HepG2 (cell line): ENCODE data around the gene ESYT1. TPM values are rescaled to one million over a fixed set of nuclear protein-coding genes. Genes with fewer than 3 reads are reported as not detected.

Experiments used
- ATF2 ChIP-seq: sonication (generic); formaldehyde crosslinking; IDR thresholded peaks from 2 replicates; pipeline ENCODE4 v1.4.0; 2020; ENCODE audit warnings: missing genetic modification reagents
- CENPT ChIP-seq: sonication (generic); formaldehyde crosslinking; IDR thresholded peaks from 2 replicates; pipeline ENCODE4 v1.8.0; 2022; ENCODE audit warnings: low read depth, mild to moderate bottlenecking, moderate library complexity, missing genetic modification reagents
- DPF2 ChIP-seq: sonication (generic); formaldehyde crosslinking; IDR thresholded peaks from 2 replicates; pipeline ENCODE4 v1.4.0; 2020; ENCODE audit warnings: mild to moderate bottlenecking, low read depth, missing genetic modification reagents, borderline replicate concordance
- KLF6 ChIP-seq: IDR thresholded peaks from 2 replicates; pipeline ENCODE4 v1.8.0; 2016; ENCODE audit warnings: missing biosample characterization, missing genetic modification reagents
- MLLT10 ChIP-seq: sonication (generic); formaldehyde crosslinking; IDR thresholded peaks from 2 replicates; pipeline ENCODE4 v1.4.0; 2020; ENCODE audit warnings: missing genetic modification reagents
- MXD4 ChIP-seq: IDR thresholded peaks from 2 replicates; pipeline ENCODE4 v1.6.1; 2016; ENCODE audit warnings: mild to moderate bottlenecking, missing biosample characterization, missing genetic modification reagents
- MXI1 ChIP-seq: IDR thresholded peaks from 3 replicates; pipeline ENCODE4 v1.6.1; 2012; ENCODE audit warnings: low read depth, low read length, inconsistent platforms, borderline replicate concordance
- NFKBIZ ChIP-seq: IDR thresholded peaks from 2 replicates; pipeline ENCODE4 v1.6.1; 2018; ENCODE audit warnings: missing genetic modification reagents, missing compliant biosample characterization
- PREB ChIP-seq: sonication (generic); formaldehyde crosslinking; IDR thresholded peaks from 2 replicates; pipeline ENCODE4 v1.4.0; 2020; ENCODE audit warnings: missing genetic modification reagents
- RBM22 ChIP-seq: fragments of 200-400 bp; formaldehyde crosslinking; optimal IDR thresholded peaks from 2 replicates; pipeline ENCODE3; 2017; ENCODE audit warnings: mild to moderate bottlenecking, low read length, moderate library complexity
- TCF7 ChIP-seq: sonication (generic); IDR thresholded peaks from 2 replicates; pipeline ENCODE4 v1.6.1; 2016; ENCODE audit warnings: antibody characterized with exemption, low read depth
- ZNF12 ChIP-seq: sonication (generic); formaldehyde crosslinking; IDR thresholded peaks from 2 replicates; pipeline ENCODE4 v1.5.0; 2020; ENCODE audit warnings: missing genetic modification reagents
- ZNF263 ChIP-seq: sonication (generic); formaldehyde crosslinking; IDR thresholded peaks from 2 replicates; pipeline ENCODE4 v1.4.0; 2020; ENCODE audit warnings: missing genetic modification reagents
- ZNF501 ChIP-seq: sonication (generic); formaldehyde crosslinking; IDR thresholded peaks from 2 replicates; pipeline ENCODE4 v1.5.1; 2020; ENCODE audit warnings: mild to moderate bottlenecking, moderate library complexity, missing genetic modification reagents
- ZNF510 ChIP-seq: sonication (generic); formaldehyde crosslinking; IDR thresholded peaks from 2 replicates; pipeline ENCODE4 v1.4.0; 2020; ENCODE audit warnings: low read depth, mild to moderate bottlenecking, missing genetic modification reagents
- ZNF644 ChIP-seq: IDR thresholded peaks from 2 replicates; pipeline ENCODE4 v1.6.1; 2016; ENCODE audit warnings: low read depth
- ZNF761 ChIP-seq: sonication (generic); formaldehyde crosslinking; conservative IDR thresholded peaks from 2 replicates; pipeline ENCODE4 v1.4.0; 2020; ENCODE audit warnings: mild to moderate bottlenecking, missing genetic modification reagents
- polyA plus RNA-seq, 8 experiments: library from polyadenylated mRNA; depleted of rRNA in 3 of 8; stranded (reverse) in 7 of 8; unstranded in 1 of 8; fragments of >200 nt; fragmentation: Illumina TruSeq in 4 of 8; extraction: Trizol in 4 of 8; gene quantifications; 2 replicates each; pipeline versions ENCODE4 v1.2.1 to v1.2.3, GENCODE V29; 2011 to 2016; ENCODE audit warnings: low read depth in 4 of 8, missing spikeins in 1 of 8, mixed read lengths in 1 of 8; ENCODE audit not compliant: insufficient read depth in 1 of 8
- total RNA-seq, 5 experiments: library from RNA; depleted of rRNA; stranded (reverse); fragments of >200 nt; fragmentation: Illumina TruSeq; extraction: Trizol; gene quantifications; 2 replicates each; pipeline ENCODE4 v1.2.3, GENCODE V29; 2016; ENCODE audit warnings: low read depth in 1 of 5
- TF ChIP-seq, protein P1 (sequence below): sonication (generic); formaldehyde crosslinking; IDR thresholded peaks from 2 replicates; pipeline ENCODE4 v1.4.0; 2020; ENCODE audit warnings: missing genetic modification reagents
- TF ChIP-seq, protein P2 (sequence below): sonication (generic); formaldehyde crosslinking; IDR thresholded peaks from 2 replicates; pipeline ENCODE4 v1.4.0; 2020; ENCODE audit warnings: missing genetic modification reagents, mild to moderate bottlenecking, borderline replicate concordance

ESYT1 gene
- total and polyA plus RNA-seq, 2 of the 13 experiments (the other 11 are each of a cell fraction or from before 2014, with no cell fraction given) = 66.9 to 71.0 TPM

GRCh38 chr12:56189918-56190694, 62.0 kb downstream of the ESYT1 start (continued):
- TF ChIP-seq ZNF12 (CRISPR knock-in tag) (no peak), RBM22 (peak; percentile 75), ZNF263 (peak; percentile 41), ZNF510 (CRISPR knock-in tag) (peak; percentile 62; the same call in 1 of the 2 replicates), MLLT10 (CRISPR knock-in tag) (no peak), PREB (no peak), MXD4 (no peak), DPF2 (CRISPR knock-in tag) (no peak), ATF2 (CRISPR knock-in tag) (peak; percentile 58; the same call in 1 of the 2 replicates), TCF7 (no peak), KLF6 (no peak), MXI1 (peak; percentile 63; the same call in 1 of the 3 replicates), ZNF761 (CRISPR knock-in tag) (no peak; the same call in 1 of the 2 replicates), ZNF644 (no peak; the same call in 1 of the 2 replicates), CENPT (CRISPR knock-in tag) (no peak), ZNF501 (CRISPR knock-in tag) (peak; percentile 91), NFKBIZ (no peak; the same call in 1 of the 2 replicates)
- TF ChIP-seq, protein P1, sequence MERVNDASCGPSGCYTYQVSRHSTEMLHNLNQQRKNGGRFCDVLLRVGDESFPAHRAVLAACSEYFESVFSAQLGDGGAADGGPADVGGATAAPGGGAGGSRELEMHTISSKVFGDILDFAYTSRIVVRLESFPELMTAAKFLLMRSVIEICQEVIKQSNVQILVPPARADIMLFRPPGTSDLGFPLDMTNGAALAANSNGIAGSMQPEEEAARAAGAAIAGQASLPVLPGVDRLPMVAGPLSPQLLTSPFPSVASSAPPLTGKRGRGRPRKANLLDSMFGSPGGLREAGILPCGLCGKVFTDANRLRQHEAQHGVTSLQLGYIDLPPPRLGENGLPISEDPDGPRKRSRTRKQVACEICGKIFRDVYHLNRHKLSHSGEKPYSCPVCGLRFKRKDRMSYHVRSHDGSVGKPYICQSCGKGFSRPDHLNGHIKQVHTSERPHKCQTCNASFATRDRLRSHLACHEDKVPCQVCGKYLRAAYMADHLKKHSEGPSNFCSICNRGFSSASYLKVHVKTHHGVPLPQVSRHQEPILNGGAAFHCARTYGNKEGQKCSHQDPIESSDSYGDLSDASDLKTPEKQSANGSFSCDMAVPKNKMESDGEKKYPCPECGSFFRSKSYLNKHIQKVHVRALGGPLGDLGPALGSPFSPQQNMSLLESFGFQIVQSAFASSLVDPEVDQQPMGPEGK (CRISPR knock-in tag) = no peak; the same call in 1 of the 2 replicates
- TF ChIP-seq, protein P2, sequence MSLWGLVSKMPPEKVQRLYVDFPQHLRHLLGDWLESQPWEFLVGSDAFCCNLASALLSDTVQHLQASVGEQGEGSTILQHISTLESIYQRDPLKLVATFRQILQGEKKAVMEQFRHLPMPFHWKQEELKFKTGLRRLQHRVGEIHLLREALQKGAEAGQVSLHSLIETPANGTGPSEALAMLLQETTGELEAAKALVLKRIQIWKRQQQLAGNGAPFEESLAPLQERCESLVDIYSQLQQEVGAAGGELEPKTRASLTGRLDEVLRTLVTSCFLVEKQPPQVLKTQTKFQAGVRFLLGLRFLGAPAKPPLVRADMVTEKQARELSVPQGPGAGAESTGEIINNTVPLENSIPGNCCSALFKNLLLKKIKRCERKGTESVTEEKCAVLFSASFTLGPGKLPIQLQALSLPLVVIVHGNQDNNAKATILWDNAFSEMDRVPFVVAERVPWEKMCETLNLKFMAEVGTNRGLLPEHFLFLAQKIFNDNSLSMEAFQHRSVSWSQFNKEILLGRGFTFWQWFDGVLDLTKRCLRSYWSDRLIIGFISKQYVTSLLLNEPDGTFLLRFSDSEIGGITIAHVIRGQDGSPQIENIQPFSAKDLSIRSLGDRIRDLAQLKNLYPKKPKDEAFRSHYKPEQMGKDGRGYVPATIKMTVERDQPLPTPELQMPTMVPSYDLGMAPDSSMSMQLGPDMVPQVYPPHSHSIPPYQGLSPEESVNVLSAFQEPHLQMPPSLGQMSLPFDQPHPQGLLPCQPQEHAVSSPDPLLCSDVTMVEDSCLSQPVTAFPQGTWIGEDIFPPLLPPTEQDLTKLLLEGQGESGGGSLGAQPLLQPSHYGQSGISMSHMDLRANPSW = 0 out of 2 replicates have a peak, but pooled peaks have one; percentile 70
